A549 (cell line): ENCODE results near the gene UBE2K.

Experiments used
- NFE2L2 ChIP-seq: fragments of 150-350 bp; conservative IDR thresholded peaks from 2 replicates; pipeline ENCODE4 v1.6.1; 2014; ENCODE audit warnings: low read length
- NR3C1 ChIP-seq: fragments of >200 bp; sonication (Bioruptor Twin); formaldehyde crosslinking; IDR thresholded peaks from 3 replicates; pipeline ENCODE4 v1.6.1; 2017
- TF ChIP-seq, protein P1 (sequence below): fragments of >200 bp; sonication (Bioruptor Twin); formaldehyde crosslinking; IDR thresholded peaks from 3 replicates; pipeline ENCODE4 v1.5.1; 2016

DNA sequence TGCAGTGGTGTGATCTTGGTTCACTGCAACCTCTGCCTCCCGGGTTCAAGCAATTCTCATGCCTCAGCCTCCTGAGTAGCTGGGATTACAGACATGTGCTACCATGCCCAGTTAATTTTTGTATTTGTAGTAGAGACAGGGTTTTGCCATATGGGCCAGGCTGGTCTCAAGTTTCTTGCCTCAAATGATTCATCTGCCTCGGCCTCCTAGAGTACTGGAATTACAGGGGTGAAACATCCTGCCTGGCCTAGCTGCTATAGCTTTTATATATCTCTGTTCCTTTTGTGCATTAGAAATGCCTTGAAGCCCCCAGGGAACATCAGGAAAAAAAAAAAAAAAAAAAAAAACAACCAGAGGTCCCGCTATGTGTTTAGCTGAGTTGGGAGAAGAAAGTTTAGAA, 34.8 kb downstream of the UBE2K start:
- TF ChIP-seq, protein P1, sequence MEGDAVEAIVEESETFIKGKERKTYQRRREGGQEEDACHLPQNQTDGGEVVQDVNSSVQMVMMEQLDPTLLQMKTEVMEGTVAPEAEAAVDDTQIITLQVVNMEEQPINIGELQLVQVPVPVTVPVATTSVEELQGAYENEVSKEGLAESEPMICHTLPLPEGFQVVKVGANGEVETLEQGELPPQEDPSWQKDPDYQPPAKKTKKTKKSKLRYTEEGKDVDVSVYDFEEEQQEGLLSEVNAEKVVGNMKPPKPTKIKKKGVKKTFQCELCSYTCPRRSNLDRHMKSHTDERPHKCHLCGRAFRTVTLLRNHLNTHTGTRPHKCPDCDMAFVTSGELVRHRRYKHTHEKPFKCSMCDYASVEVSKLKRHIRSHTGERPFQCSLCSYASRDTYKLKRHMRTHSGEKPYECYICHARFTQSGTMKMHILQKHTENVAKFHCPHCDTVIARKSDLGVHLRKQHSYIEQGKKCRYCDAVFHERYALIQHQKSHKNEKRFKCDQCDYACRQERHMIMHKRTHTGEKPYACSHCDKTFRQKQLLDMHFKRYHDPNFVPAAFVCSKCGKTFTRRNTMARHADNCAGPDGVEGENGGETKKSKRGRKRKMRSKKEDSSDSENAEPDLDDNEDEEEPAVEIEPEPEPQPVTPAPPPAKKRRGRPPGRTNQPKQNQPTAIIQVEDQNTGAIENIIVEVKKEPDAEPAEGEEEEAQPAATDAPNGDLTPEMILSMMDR, result no peak
- no peak for TF ChIP-seq NR3C1
- no peak for TF ChIP-seq NFE2L2
